Erythroblast (primary cell): Measurements from ENCODE around the gene FAHD2A.
A peak's percentile ranks its signal among the peaks of the same experiment; 100 is the strongest.
"Not testable (repeated sequence)": the region's sequence is repeated elsewhere in the genome, so short reads cannot be mapped to it uniquely, and the experiment has no call there.

Source experiments
- DNase-seq, 2 experiments: peaks; one replicate each; lab custom pipeline; 2025; lab: John Stamatoyannopoulos, UW
- GATA1 ChIP-seq: IDR thresholded peaks from 2 replicates; pipeline ENCODE4 v1.6.1; 2011; ENCODE audit warnings: low read depth, mild to moderate bottlenecking, control low read depth, low read length, moderate library complexity
- POLR2A ChIP-seq: IDR thresholded peaks from 2 replicates; pipeline ENCODE4 v1.6.1; 2011; ENCODE audit warnings: mild to moderate bottlenecking, low read length

FAHD2A gene

GRCh38 chr2:95390881-95391321 lies 11.6 kb upstream of the FAHD2A start:
- TF ChIP-seq POLR2A (no peak), GATA1 (no peak)
- no peak for DNase-seq

GRCh38 chr2:95391641-95392310 lies 10.7 kb upstream of the FAHD2A start:
- peak; percentile 33 to 39 for DNase-seq
- TF ChIP-seq GATA1 = no peak
- TF ChIP-seq POLR2A = no peak

GRCh38 chr2:95392320-95392719 lies 10.2 kb upstream of the FAHD2A start:
- no peak for TF ChIP-seq POLR2A
- TF ChIP-seq GATA1 = no peak
- no peak for DNase-seq

- TF ChIP-seq POLR2A = no peak
- no peak for TF ChIP-seq GATA1
- peak; percentile 18 to 40 for DNase-seq
Observed at GRCh38 chr2:95392730-95393455, 9.6 kb upstream of the FAHD2A start.

GRCh38 chr2:95393901-95394300 lies 8.6 kb upstream of the FAHD2A start:
- no peak for DNase-seq
- TF ChIP-seq POLR2A = no peak
- no peak for TF ChIP-seq GATA1

- TF ChIP-seq POLR2A (no peak), GATA1 (no peak)
Observed at GRCh38 chr2:95399061-95399460, 3.4 kb upstream of the FAHD2A start.

GRCh38 chr2:95401480-95401879 lies 1.0 kb upstream of the FAHD2A start:
- no peak for TF ChIP-seq GATA1
- no peak for TF ChIP-seq POLR2A
- DNase-seq = no peak

More at GRCh38 chr2:95399061-95399460, 3.4 kb upstream of the FAHD2A start:
- DNase-seq = no peak

- DNase-seq = peak; percentile 36 to 46
Observed at GRCh38 chr2:95402004-95402369, 521 bp upstream of the FAHD2A start.

- peak; percentile 61 to 67 for DNase-seq
Observed at GRCh38 chr2:95403204-95403721, 755 bp downstream of the FAHD2A start.

GRCh38 chr2:95403824-95404223 lies 1.3 kb downstream of the FAHD2A start:
- DNase-seq = not testable (repeated sequence)

- DNase-seq = peak; percentile 6 to 29
Observed at GRCh38 chr2:95404676-95405075, 2.2 kb downstream of the FAHD2A start.

- not testable (repeated sequence) for DNase-seq
Observed at GRCh38 chr2:95411239-95411638, 8.7 kb downstream of the FAHD2A start.

- peak; percentile 61 to 79 for DNase-seq
Observed at GRCh38 chr2:95414015-95414594, 11.6 kb downstream of the FAHD2A start.

GRCh38 chr2:95415138-95415537 lies 12.6 kb downstream of the FAHD2A start:
- DNase-seq = not testable (repeated sequence)

- DNase-seq = not testable (repeated sequence)
Observed at GRCh38 chr2:95415561-95415960, 13.1 kb downstream of the FAHD2A start.

GRCh38 chr2:95427196-95427867 lies 24.8 kb downstream of the FAHD2A start:
- DNase-seq = not testable (repeated sequence)

- not testable (repeated sequence) for DNase-seq
Observed at GRCh38 chr2:95429748-95430467, 27.4 kb downstream of the FAHD2A start.

- DNase-seq = not testable (repeated sequence)
Observed at GRCh38 chr2:95433373-95433772, 30.9 kb downstream of the FAHD2A start.

- not testable (repeated sequence) for DNase-seq
Observed at GRCh38 chr2:95433973-95434372, 31.5 kb downstream of the FAHD2A start.
